GM13977 (cell line): ENCODE data around the gene CMBL.

Experiments
- DNase-seq: peaks from one replicate; pipeline ENCODE4 v3.0.0; 2012; ENCODE audit warnings: low spot score
- CTCF ChIP-seq: IDR thresholded peaks from 2 replicates; pipeline ENCODE4 v1.5.1; 2012; ENCODE audit warnings: mild to moderate bottlenecking, control low read depth; ENCODE audit not compliant: insufficient read depth; ENCODE audit errors: extremely low read depth, missing control alignments
- in situ Hi-C: fragments of 300-500 bp; cut with MboI; formaldehyde crosslinking; loops from one replicate; pipeline ENCODE4 v1.12.0; 2022; ENCODE audit warnings: low sequenced_read_pairs, low pct_unique_long_range_greater_than_20kb, mixed read lengths, inconsistent platforms; ENCODE audit not compliant: unreplicated experiment

The CMBL gene

GRCh38 chr5:10265245-10266109 lies 42.2 kb downstream of the CMBL start:
- TF ChIP-seq CTCF: no peak
- in situ Hi-C loops: no loop called here
- no peak for DNase-seq

- no peak for DNase-seq
- no peak for TF ChIP-seq CTCF
- in situ Hi-C loops: no loop called here
Observed at GRCh38 chr5:10264604-10265003, 43.1 kb downstream of the CMBL start.

- TF ChIP-seq CTCF: no peak
- in situ Hi-C loops: no loop called here
- DNase-seq: no peak
Observed at GRCh38 chr5:10262995-10263394, 44.7 kb downstream of the CMBL start.

GRCh38 chr5:10262121-10262774 lies 45.5 kb downstream of the CMBL start:
- in situ Hi-C loops: no loop called here

GRCh38 chr5:10261065-10261464 lies 46.6 kb downstream of the CMBL start:
- no peak for DNase-seq
- TF ChIP-seq CTCF: no peak
- in situ Hi-C loops: no loop called here

More at GRCh38 chr5:10262121-10262774, 45.5 kb downstream of the CMBL start:
- no peak for TF ChIP-seq CTCF
- DNase-seq: no peak

GRCh38 chr5:10259899-10260298 lies 47.8 kb downstream of the CMBL start:
- no peak for DNase-seq
- in situ Hi-C loops: no loop called here
- no peak for TF ChIP-seq CTCF
